Lower leg skin (tissue), 3 donors: ENCODE results near the gene AHCYL1.

ENCODE experiments used
- POLR2A ChIP-seq, 2 donors: fragments of 450-650 bp; IDR thresholded peaks; one replicate each; pipeline ENCODE4 v1.6.1; 2016 to 2017; ENCODE audit warnings: antibody characterized with exemption in 2 of 2, mild to moderate bottlenecking in 1 of 2, moderate library complexity in 1 of 2
- TF ChIP-seq, protein P1 (sequence below), 3 donors: fragments of 450-650 bp; IDR thresholded peaks; one replicate each; pipeline ENCODE4 v1.5.1; 2016; ENCODE audit warnings: antibody characterized with exemption in 3 of 3, mild to moderate bottlenecking in 3 of 3, moderate library complexity in 2 of 3

DNA sequence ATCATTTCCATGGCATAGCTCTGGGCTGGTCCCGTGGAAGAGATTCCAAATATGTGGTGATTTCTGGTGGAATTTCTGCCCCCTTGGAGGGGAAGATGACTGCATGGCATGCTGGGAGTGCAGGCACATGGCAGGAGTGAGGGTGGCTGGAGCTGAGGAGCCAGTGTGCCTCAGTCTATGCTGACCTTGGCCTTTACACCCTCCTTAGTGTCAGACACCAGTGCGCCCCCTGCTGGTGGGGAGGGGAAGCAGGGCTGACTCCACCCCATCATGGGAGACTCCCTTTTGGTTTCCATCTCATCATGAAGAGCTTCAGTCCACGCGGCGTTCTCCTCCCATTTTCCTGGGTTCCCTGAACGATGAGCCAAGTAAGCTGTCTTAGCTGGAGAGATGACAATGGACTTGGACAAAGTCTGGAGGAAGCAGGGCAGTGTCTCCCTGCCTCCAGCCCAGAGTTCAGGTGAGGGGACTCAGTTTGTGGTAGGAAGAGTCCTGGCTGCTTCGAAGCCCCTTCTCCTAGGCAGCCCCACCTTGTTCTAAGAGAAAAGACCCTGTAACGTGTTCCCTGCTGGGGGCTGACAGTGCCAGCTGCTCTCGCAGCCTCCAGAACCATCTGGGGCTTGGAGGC lies 75.6 kb downstream of the AHCYL1 start:
- TF ChIP-seq POLR2A (IDR thresholded peaks at IDR 0.05): no peak
- TF ChIP-seq, protein P1, sequence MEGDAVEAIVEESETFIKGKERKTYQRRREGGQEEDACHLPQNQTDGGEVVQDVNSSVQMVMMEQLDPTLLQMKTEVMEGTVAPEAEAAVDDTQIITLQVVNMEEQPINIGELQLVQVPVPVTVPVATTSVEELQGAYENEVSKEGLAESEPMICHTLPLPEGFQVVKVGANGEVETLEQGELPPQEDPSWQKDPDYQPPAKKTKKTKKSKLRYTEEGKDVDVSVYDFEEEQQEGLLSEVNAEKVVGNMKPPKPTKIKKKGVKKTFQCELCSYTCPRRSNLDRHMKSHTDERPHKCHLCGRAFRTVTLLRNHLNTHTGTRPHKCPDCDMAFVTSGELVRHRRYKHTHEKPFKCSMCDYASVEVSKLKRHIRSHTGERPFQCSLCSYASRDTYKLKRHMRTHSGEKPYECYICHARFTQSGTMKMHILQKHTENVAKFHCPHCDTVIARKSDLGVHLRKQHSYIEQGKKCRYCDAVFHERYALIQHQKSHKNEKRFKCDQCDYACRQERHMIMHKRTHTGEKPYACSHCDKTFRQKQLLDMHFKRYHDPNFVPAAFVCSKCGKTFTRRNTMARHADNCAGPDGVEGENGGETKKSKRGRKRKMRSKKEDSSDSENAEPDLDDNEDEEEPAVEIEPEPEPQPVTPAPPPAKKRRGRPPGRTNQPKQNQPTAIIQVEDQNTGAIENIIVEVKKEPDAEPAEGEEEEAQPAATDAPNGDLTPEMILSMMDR (IDR thresholded peaks at IDR 0.05): no peak
